Smooth muscle cell (in vitro differentiated cells): ENCODE measurements around the gene TDG. TPM values are rescaled to one million over a fixed set of nuclear protein-coding genes. Genes with fewer than 3 reads are reported as not detected.

Source experiments
- DNase-seq: peaks from one replicate; lab custom pipeline; 2025; ENCODE audit not compliant: unreplicated experiment; lab: John Stamatoyannopoulos, UW
- H2AFZ ChIP-seq: fragments of 200-600 bp; sonication (generic); 2 replicates; pipeline ENCODE4 v1.6.0; 2016; ENCODE audit warnings: antibody characterized with exemption, low read depth, mild to moderate bottlenecking
- H3F3A ChIP-seq: fragments of 200-600 bp; sonication (generic); 2 replicates; pipeline ENCODE4 v1.6.0; 2017; ENCODE audit warnings: antibody characterized with exemption, low read depth
- H3K27ac ChIP-seq: fragments of 200-600 bp; sonication (generic); 2 replicates; pipeline ENCODE4 v1.5.1; 2016; ENCODE audit warnings: low read depth, mild to moderate bottlenecking
- H3K27me3 ChIP-seq: fragments of 200-600 bp; sonication (generic); 2 replicates; pipeline ENCODE4 v1.6.1; 2016; ENCODE audit warnings: low read depth, mild to moderate bottlenecking
- H3K36me3 ChIP-seq: fragments of 200-600 bp; sonication (generic); 2 replicates; pipeline ENCODE4 v1.5.1; 2016; ENCODE audit warnings: low read depth
- H3K4me1 ChIP-seq: fragments of 200-600 bp; sonication (generic); 2 replicates; pipeline ENCODE4 v1.5.1; 2016; ENCODE audit warnings: low read depth
- H3K4me2 ChIP-seq: fragments of 200-600 bp; sonication (generic); 2 replicates; pipeline ENCODE4 v1.6.0; 2016; ENCODE audit warnings: mild to moderate bottlenecking
- H3K4me3 ChIP-seq: fragments of 200-600 bp; sonication (generic); 2 replicates; pipeline ENCODE4 v1.5.1; 2016; ENCODE audit warnings: mild to moderate bottlenecking
- H3K79me2 ChIP-seq: fragments of 200-600 bp; sonication (generic); 2 replicates; pipeline ENCODE4 v1.6.0; 2016; ENCODE audit warnings: low read depth, mild to moderate bottlenecking
- H3K9ac ChIP-seq: fragments of 200-600 bp; sonication (generic); 2 replicates; pipeline ENCODE4 v1.6.0; 2016; ENCODE audit warnings: low read depth
- H3K9me3 ChIP-seq: fragments of 200-600 bp; sonication (generic); replicated peaks from 2 replicates; pipeline ENCODE4 v1.5.1; 2016; ENCODE audit warnings: low read depth
- H4K20me1 ChIP-seq: fragments of 200-600 bp; sonication (generic); 2 replicates; pipeline ENCODE4 v1.6.0; 2016; ENCODE audit warnings: low read depth
- CTCF ChIP-seq: fragments of 200-600 bp; sonication (generic); IDR thresholded peaks from 2 replicates; pipeline ENCODE4 v1.5.1; 2017; ENCODE audit warnings: borderline replicate concordance, mild to moderate bottlenecking, antibody characterized with exemption; ENCODE audit not compliant: insufficient read depth, poor library complexity, severe bottlenecking
- WGBS: methylation state at CpG from one replicate; pipeline ENCODE4 v1.1.7; 2016; ENCODE audit warnings: low lambda C conversion rate; 5-methylcytosine and 5-hydroxymethylcytosine counted together
- polyA plus RNA-seq: library from polyadenylated mRNA; unstranded; fragments of >200 nt; fragmentation: Nextera tagmentation; extraction: Ambion mirVana; gene quantifications from 2 replicates; pipeline ENCODE4 v1.2.1, GENCODE V29; 2016
- total RNA-seq: library from RNA; depleted of rRNA; stranded (reverse); fragments of >200 nt; gene quantifications from 2 replicates; pipeline ENCODE4 v1.2.3, GENCODE V29; 2014

Gene TDG
- total and polyA plus RNA-seq, 2 experiments from 2014 or later: 34.5 to 61.1 TPM

- no peak overlapping the region for H3K4me2 ChIP-seq
- no peaks in the 10 kb centered on the region for H3F3A ChIP-seq
- no peaks in the 10 kb centered on the region for H3K79me2 ChIP-seq
- 97% methylated on average over 5 of the region's 5 CpGs for WGBS
- H3K9ac ChIP-seq: no peak overlapping the region
- H3K4me3 ChIP-seq: no peak overlapping the region
- no peaks in the 10 kb centered on the region for H3K9me3 ChIP-seq
- no peak overlapping the region for H2AFZ ChIP-seq
- no peaks in the 10 kb centered on the region for H3K36me3 ChIP-seq
- no peak for TF ChIP-seq CTCF
- no peak overlapping the region for H3K27ac ChIP-seq
- DNase-seq: no peak
- no peaks in the 10 kb centered on the region for H3K4me1 ChIP-seq
- peaks cover 4% of the 10 kb centered on the region for H3K27me3 ChIP-seq
- H4K20me1 ChIP-seq: no peaks in the 10 kb centered on the region
These were observed 30.9 kb downstream of the TDG start for GRCh38 chr12:103996595-103996994.

- H3K9me3 ChIP-seq: no peaks in the 10 kb centered on the region
- H3K79me2 ChIP-seq: no peaks in the 10 kb centered on the region
- H3K27me3 ChIP-seq: peaks cover 4% of the 10 kb centered on the region
- no peaks in the 10 kb centered on the region for H3K4me1 ChIP-seq
- no peaks in the 10 kb centered on the region for H3F3A ChIP-seq
- no peak overlapping the region for H3K4me3 ChIP-seq
- TF ChIP-seq CTCF: no peak
- H3K4me2 ChIP-seq: no peak overlapping the region
- WGBS: 87% methylated on average over 16 of the region's 16 CpGs
- DNase-seq: no peak
- no peak overlapping the region for H3K27ac ChIP-seq
- no peak overlapping the region for H3K9ac ChIP-seq
- H4K20me1 ChIP-seq: no peaks in the 10 kb centered on the region
- H2AFZ ChIP-seq: no peak overlapping the region
- H3K36me3 ChIP-seq: no peaks in the 10 kb centered on the region
These were observed 31.7 kb downstream of the TDG start for GRCh38 chr12:103997286-103997900.

- no peak for DNase-seq
- Histone ChIP-seq H3K27ac (no peak overlapping the region), H3K9ac (no peak overlapping the region), H3K36me3 (no peaks in the 10 kb centered on the region), H3F3A (no peaks in the 10 kb centered on the region), H3K27me3 (peaks cover 4% of the 10 kb centered on the region), H4K20me1 (no peaks in the 10 kb centered on the region), H3K79me2 (no peaks in the 10 kb centered on the region), H2AFZ (no peak overlapping the region), H3K4me1 (no peaks in the 10 kb centered on the region), H3K4me2 (no peak overlapping the region), H3K9me3 (no peaks in the 10 kb centered on the region), H3K4me3 (no peak overlapping the region)
- 92% methylated on average over 5 of the region's 5 CpGs for WGBS
- TF ChIP-seq CTCF: no peak
These were observed 33.3 kb downstream of the TDG start for GRCh38 chr12:103998976-103999375.

- Histone ChIP-seq H3F3A (no peaks in the 10 kb centered on the region), H3K79me2 (no peaks in the 10 kb centered on the region), H3K4me3 (no peak overlapping the region), H3K27ac (no peak overlapping the region), H3K36me3 (no peaks in the 10 kb centered on the region), H3K4me2 (no peak overlapping the region), H3K9ac (no peak overlapping the region), H3K27me3 (peaks cover 4% of the 10 kb centered on the region), H4K20me1 (no peaks in the 10 kb centered on the region), H3K9me3 (no peaks in the 10 kb centered on the region), H2AFZ (no peak overlapping the region), H3K4me1 (no peaks in the 10 kb centered on the region)
- no peak for DNase-seq
- TF ChIP-seq CTCF: no peak
- WGBS: 78% methylated on average over 3 of the region's 3 CpGs
These were observed 35.2 kb downstream of the TDG start for GRCh38 chr12:104000807-104001434.
